ENCODE results near the gene PRUNE1.
A peak's percentile ranks its signal among the peaks of the same experiment; 100 is the strongest.

The PRUNE1 gene

GRCh38 chr1:151006327-151007052, 1.8 kb upstream of the PRUNE1 start, which contains the start of gene MINDY1:
Gene MINDY1, minus strand, starts transcription at chr1:151006902. Its CDS starts 4,285 bp downstream, at chr1:151002617.
- peak; percentile 81 for DNase-seq (ENCODE audit: low spot score)

GRCh38 chr1:151007853-151008243, 401 bp upstream of the PRUNE1 start:
- no peak for DNase-seq (ENCODE audit: low spot score)

GRCh38 chr1:151009206-151009587, 948 bp downstream of the PRUNE1 start:
- no peak for DNase-seq (ENCODE audit: low spot score)

GRCh38 chr1:151009674-151010345, 1.6 kb downstream of the PRUNE1 start:
- no peak for DNase-seq (ENCODE audit: low spot score)

- DNase-seq (ENCODE audit: low spot score): no peak
Measured at GRCh38 chr1:151010346-151010726, 2.1 kb downstream of the PRUNE1 start.

GRCh38 chr1:151011154-151011850, 3.1 kb downstream of the PRUNE1 start:
- peak; percentile 1 for DNase-seq (ENCODE audit: low spot score)

GRCh38 chr1:151012684-151013471, 4.6 kb downstream of the PRUNE1 start:
- no peak for DNase-seq (ENCODE audit: low spot score)

- DNase-seq (ENCODE audit: low spot score): no peak
Measured at GRCh38 chr1:151013518-151013917, 5.3 kb downstream of the PRUNE1 start.

- DNase-seq (ENCODE audit: low spot score): peak; percentile 88
Measured at GRCh38 chr1:151024540-151025146, 16.4 kb downstream of the PRUNE1 start.

GRCh38 chr1:151026460-151026859, 18.2 kb downstream of the PRUNE1 start:
- DNase-seq (ENCODE audit: low spot score): no peak

GRCh38 chr1:151032164-151032563, 23.9 kb downstream of the PRUNE1 start:
- DNase-seq (ENCODE audit: low spot score): no peak

GRCh38 chr1:151035167-151035566, 26.9 kb downstream of the PRUNE1 start:
- DNase-seq (ENCODE audit: low spot score): no peak

GRCh38 chr1:151036356-151036755, 28.1 kb downstream of the PRUNE1 start, which contains the start of gene BNIPL:
Gene BNIPL, plus strand, starts transcription at chr1:151036586. Its CDS starts 140 bp downstream, at chr1:151036726.
- no peak for DNase-seq (ENCODE audit: low spot score)

GRCh38 chr1:151037032-151037431, 28.8 kb downstream of the PRUNE1 start:
- DNase-seq (ENCODE audit: low spot score): no peak

GRCh38 chr1:151039521-151039920, 31.3 kb downstream of the PRUNE1 start:
- no peak for DNase-seq (ENCODE audit: low spot score)

GRCh38 chr1:151043163-151043562, 34.9 kb downstream of the PRUNE1 start:
- no peak for DNase-seq (ENCODE audit: low spot score)

GRCh38 chr1:151047591-151047924, 39.3 kb downstream of the PRUNE1 start, which contains the start of gene C1orf56:
Gene C1orf56, plus strand, starts transcription at chr1:151047751. Its CDS starts 97 bp downstream, at chr1:151047848.
- peak; percentile 51 for DNase-seq (ENCODE audit: low spot score)

GRCh38 chr1:151047925-151048644, 39.8 kb downstream of the PRUNE1 start:
- peak; percentile 69 for DNase-seq (ENCODE audit: low spot score)

- DNase-seq (ENCODE audit: low spot score): no peak
Measured at GRCh38 chr1:151048645-151049032, 40.4 kb downstream of the PRUNE1 start.

GRCh38 chr1:151049458-151049857, 41.2 kb downstream of the PRUNE1 start:
- no peak for DNase-seq (ENCODE audit: low spot score)
